K562 (cell line): Measurements from ENCODE around the gene ADAMTS1. TPM values are rescaled to one million over a fixed set of nuclear protein-coding genes. Genes with fewer than 3 reads are reported as not detected.

Experiments used
- ATAC-seq: fragments of 200-7000 bp; cut with Tn5 transposase; 3 replicates; pipeline ENCODE4 v1.9.1; 2020; ENCODE audit warnings: moderate library complexity
- BruUV-seq: library from RNA; stranded (reverse); fragments of 400-500 nt; replicated peaks from 2 replicates; lab custom pipeline; 2021; lab: Mats Ljungman, UMichigan
- CTCF ChIA-PET: fragments of 300-600 bp; formaldehyde crosslinking; extraction: SDS; loops from one replicate; lab custom pipeline; 2021; ENCODE audit warnings: low intra/inter-chr PET ratio; lab: Yijun Ruan, JAX
- POLR2A ChIA-PET: fragments of 300-600, 350-650 bp; sonication (Branson Sonifier 250); formaldehyde crosslinking; extraction: SDS; loops from one replicate; lab custom pipeline; 2021; ENCODE audit warnings: antibody characterized with exemption, inconsistent platforms; lab: Yijun Ruan, JAX
- DNase-seq, 4 experiments: peaks; one replicate each; pipeline versions ENCODE4 v3.0.0 to v3.0.0-alpha.2; 2011 to 2018; ENCODE audit warnings: low spot score in 3 of 4, mixed read lengths in 3 of 4; ENCODE audit errors: extremely low read depth in 1 of 4
- FAIRE-seq: peaks from 2 replicates; lab custom pipeline; 2011; peaks lifted over from hg19 to GRCh38; lab: Jason Lieb, UNC
- H2AFZ ChIP-seq: 2 replicates; pipeline ENCODE4 v1.6.0; 2011; ENCODE audit warnings: low read depth, low read length, control low read depth, inconsistent platforms
- H3K27ac ChIP-seq: fragments of 200-600 bp; 3 replicates; pipeline ENCODE4 v1.8.0; 2011; ENCODE audit warnings: low read depth, mild to moderate bottlenecking, control low read depth, inconsistent platforms, low read length, moderate library complexity, mixed read lengths; ENCODE audit errors: extremely low read depth
- H3K27me3 ChIP-seq, 2 experiments: fragments of 300-600 bp in 1 of 2; 2 replicates in 1 of 2; 3 replicates in 1 of 2; pipeline versions ENCODE4 v1.6.0 to v1.8.0; 2011; ENCODE audit warnings: inconsistent platforms in 2 of 2, low read length in 2 of 2, mild to moderate bottlenecking in 1 of 2, mixed read lengths in 1 of 2, moderate library complexity in 1 of 2; ENCODE audit not compliant: control insufficient read depth in 2 of 2, insufficient read depth in 2 of 2
- H3K36me3 ChIP-seq: fragments of 300-600 bp; 3 replicates; pipeline ENCODE4 v1.8.0; 2011; ENCODE audit warnings: mild to moderate bottlenecking, low read length, inconsistent platforms; ENCODE audit not compliant: control insufficient read depth, insufficient read depth
- H3K4me1 ChIP-seq, 2 experiments: fragments of 200-600 bp in 1 of 2; replicated peaks in 1 of 2; 2 replicates in 1 of 2; 3 replicates in 1 of 2; pipeline versions ENCODE4 v1.5.1 to v1.8.0; 2011; ENCODE audit warnings: inconsistent platforms in 2 of 2, low read length in 2 of 2, mild to moderate bottlenecking in 1 of 2, mixed read lengths in 1 of 2, moderate library complexity in 1 of 2; ENCODE audit not compliant: control insufficient read depth in 2 of 2, insufficient read depth in 2 of 2
- H3K4me2 ChIP-seq: 2 replicates; pipeline ENCODE4 v1.6.1; 2011; ENCODE audit warnings: low read length, control low read depth, inconsistent platforms, mixed read lengths; ENCODE audit not compliant: insufficient read depth
- H3K4me3 ChIP-seq: fragments of 200-600 bp; sonication (generic), shearing (Covaris generic); 2 replicates; pipeline ENCODE4 v1.5.1; 2016; ENCODE audit warnings: control low read depth, inconsistent platforms
- H3K79me2 ChIP-seq: fragments of 200-600 bp; 3 replicates; pipeline ENCODE4 v1.8.0; 2011; ENCODE audit warnings: low read length, inconsistent platforms; ENCODE audit not compliant: control insufficient read depth, insufficient read depth
- H3K9ac ChIP-seq, 2 experiments: 2 replicates each; pipeline versions ENCODE4 v1.6.0 to v1.6.1; 2011; ENCODE audit warnings: low read depth in 2 of 2, low read length in 2 of 2, control low read depth in 1 of 2, inconsistent platforms in 1 of 2, mild to moderate bottlenecking in 1 of 2, mixed read lengths in 1 of 2; ENCODE audit not compliant: insufficient read depth in 1 of 2
- H3K9me1 ChIP-seq: one replicate; pipeline ENCODE4 v1.6.0; 2011; ENCODE audit warnings: inconsistent platforms, mild to moderate bottlenecking, low read length, moderate library complexity; ENCODE audit not compliant: control insufficient read depth, insufficient read depth
- H3K9me3 ChIP-seq: replicated peaks from 2 replicates; pipeline ENCODE4 v1.5.1; 2011; ENCODE audit warnings: low read depth, low read length, inconsistent platforms; ENCODE audit not compliant: control insufficient read depth, insufficient read depth
- H4K20me1 ChIP-seq: replicated peaks from 2 replicates; pipeline ENCODE4 v1.6.1; 2011; ENCODE audit warnings: low read length, inconsistent platforms, mixed read lengths; ENCODE audit not compliant: control insufficient read depth, insufficient read depth
- C11orf30 ChIP-seq: fragments of 450-650 bp; IDR thresholded peaks from 2 replicates; pipeline ENCODE4 v1.6.1; 2016; ENCODE audit warnings: low read depth, mild to moderate bottlenecking
- ELK3 ChIP-seq: fragments of 450-650 bp; formaldehyde crosslinking; IDR thresholded peaks from 2 replicates; pipeline ENCODE4 v1.4.0; 2020; ENCODE audit warnings: mild to moderate bottlenecking
- ID3 ChIP-seq, 2 experiments: fragments of 250-450 bp in 1 of 2; fragments of 450-650 bp in 1 of 2; sonication (Bioruptor Pico) in 1 of 2; IDR thresholded peaks; 2 replicates each; pipeline versions ENCODE4 v1.6.1 to v1.8.0; 2016 to 2021; ENCODE audit warnings: mild to moderate bottlenecking in 2 of 2, moderate library complexity in 2 of 2, missing compliant biosample characterization in 1 of 2, missing genetic modification characterization in 1 of 2
- NFIX ChIP-seq: fragments of 250-450 bp; sonication (Bioruptor Pico); IDR thresholded peaks from 2 replicates; pipeline ENCODE4 v1.4.0; 2020; ENCODE audit warnings: low read depth, mild to moderate bottlenecking, moderate library complexity
- PHF21A ChIP-seq: fragments of 450-650 bp; IDR thresholded peaks from 2 replicates; pipeline ENCODE4 v1.6.1; 2017; ENCODE audit warnings: low read depth, borderline replicate concordance
- RHOXF2B ChIP-seq: fragments of 250-450 bp; sonication (Bioruptor Pico); conservative IDR thresholded peaks from 2 replicates; pipeline ENCODE4 v1.5.1; 2021
- SNRNP70 ChIP-seq: fragments of 200-400 bp; formaldehyde crosslinking; optimal IDR thresholded peaks from 2 replicates; pipeline ENCODE3; 2017; ENCODE audit warnings: low read depth, low read length
- SP2 ChIP-seq: IDR thresholded peaks from 2 replicates; pipeline ENCODE4 v1.6.1; 2011; ENCODE audit warnings: mild to moderate bottlenecking, low read depth, low read length, moderate library complexity; ENCODE audit not compliant: poor library complexity, severe bottlenecking; ENCODE audit errors: extremely low read depth
- ZNF274 ChIP-seq: IDR thresholded peaks from 2 replicates; pipeline ENCODE4 v1.6.1; 2011; ENCODE audit warnings: low read depth, mild to moderate bottlenecking, low read length, moderate library complexity, borderline replicate concordance
- ZNF609 ChIP-seq: sonication (generic); formaldehyde crosslinking; IDR thresholded peaks from 2 replicates; pipeline ENCODE4 v1.8.1; 2023; ENCODE audit warnings: missing genetic modification reagents, mild to moderate bottlenecking, borderline replicate concordance
- WGBS: fragments of 100-300 bp; shearing (Covaris generic); methylation state at CpG from one replicate; pipeline ENCODE4 v1.1.6; 2016; ENCODE audit warnings: low coverage, mixed read lengths; ENCODE audit not compliant: insufficient coverage; ENCODE audit errors: missing lambda C conversion rate; 5-methylcytosine and 5-hydroxymethylcytosine counted together
- in situ Hi-C: fragments of 300-500 bp; cut with MboI; formaldehyde crosslinking; loops from 4 replicates; pipeline ENCODE4 v1.15.0; 2018; ENCODE audit warnings: inconsistent platforms, mixed read lengths
- intact Hi-C: fragments of 100-400 bp; cut with micrococcal nuclease; formaldehyde crosslinking; loops from 2 replicates; pipeline ENCODE4 v1.14.2; 2022
- polyA plus RNA-seq, 8 experiments: library from polyadenylated mRNA; depleted of rRNA in 4 of 8; stranded (reverse) in 5 of 8; unstranded in 3 of 8; fragments of >200 nt; fragmentation: Nextera tagmentation in 2 of 8; fragmentation: Illumina TruSeq in 1 of 8; extraction: Ambion mirVana in 2 of 8; extraction: Trizol in 1 of 8; gene quantifications; 2 replicates each; pipeline versions ENCODE4 v1.2.1 to v1.2.3, GENCODE V29; 2011 to 2014; ENCODE audit warnings: inconsistent platforms in 1 of 8, missing spikeins in 1 of 8
- total RNA-seq, 7 experiments: library from RNA; depleted of rRNA in 6 of 7; stranded (reverse); fragments of >200 nt in 6 of 7; fragmentation: Illumina TruSeq in 2 of 7; extraction: Trizol in 2 of 7; gene quantifications; 2 replicates each; pipeline versions ENCODE4 v1.2.1 to v1.2.3, GENCODE V29; 2011 to 2021; ENCODE audit warnings: low replicate concordance in 1 of 7
- TF ChIP-seq, protein P1 (sequence below): fragments of 250-450 bp; sonication (Bioruptor Pico); IDR thresholded peaks from 2 replicates; pipeline ENCODE4 v1.4.0; 2020; ENCODE audit warnings: mild to moderate bottlenecking

Gene ADAMTS1
- total and polyA plus RNA-seq, 9 of the 15 experiments (the other 6 are each of a cell fraction or from before 2014, with no cell fraction given) = 0.01 to 0.58 TPM; not detected in 7

DNA sequence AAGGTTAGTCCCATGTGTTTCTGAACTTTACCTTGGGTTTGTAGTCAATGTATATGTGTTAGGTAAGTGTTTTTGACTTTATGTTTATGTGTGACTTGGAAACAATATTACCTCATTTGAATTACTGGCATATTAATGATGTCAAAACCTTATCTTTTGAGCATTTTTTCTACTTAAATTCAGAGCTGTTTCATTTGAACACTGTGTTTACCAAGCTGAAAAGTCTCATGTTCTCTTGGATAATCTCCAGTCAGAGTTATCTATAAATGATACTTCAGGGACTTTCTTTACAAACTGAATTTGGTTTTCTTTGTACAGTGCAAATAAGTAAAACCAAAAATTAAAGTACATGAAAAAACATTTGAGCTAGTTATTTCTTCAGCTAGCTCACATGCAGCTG lies 30.0 kb downstream of the ADAMTS1 start (continued):
- TF ChIP-seq, protein P1, sequence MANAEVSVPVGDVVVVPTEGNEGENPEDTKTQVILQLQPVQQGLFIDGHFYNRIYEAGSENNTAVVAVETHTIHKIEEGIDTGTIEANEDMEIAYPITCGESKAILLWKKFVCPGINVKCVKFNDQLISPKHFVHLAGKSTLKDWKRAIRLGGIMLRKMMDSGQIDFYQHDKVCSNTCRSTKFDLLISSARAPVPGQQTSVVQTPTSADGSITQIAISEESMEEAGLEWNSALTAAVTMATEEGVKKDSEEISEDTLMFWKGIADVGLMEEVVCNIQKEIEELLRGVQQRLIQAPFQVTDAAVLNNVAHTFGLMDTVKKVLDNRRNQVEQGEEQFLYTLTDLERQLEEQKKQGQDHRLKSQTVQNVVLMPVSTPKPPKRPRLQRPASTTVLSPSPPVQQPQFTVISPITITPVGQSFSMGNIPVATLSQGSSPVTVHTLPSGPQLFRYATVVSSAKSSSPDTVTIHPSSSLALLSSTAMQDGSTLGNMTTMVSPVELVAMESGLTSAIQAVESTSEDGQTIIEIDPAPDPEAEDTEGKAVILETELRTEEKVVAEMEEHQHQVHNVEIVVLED = no peak

DNA sequence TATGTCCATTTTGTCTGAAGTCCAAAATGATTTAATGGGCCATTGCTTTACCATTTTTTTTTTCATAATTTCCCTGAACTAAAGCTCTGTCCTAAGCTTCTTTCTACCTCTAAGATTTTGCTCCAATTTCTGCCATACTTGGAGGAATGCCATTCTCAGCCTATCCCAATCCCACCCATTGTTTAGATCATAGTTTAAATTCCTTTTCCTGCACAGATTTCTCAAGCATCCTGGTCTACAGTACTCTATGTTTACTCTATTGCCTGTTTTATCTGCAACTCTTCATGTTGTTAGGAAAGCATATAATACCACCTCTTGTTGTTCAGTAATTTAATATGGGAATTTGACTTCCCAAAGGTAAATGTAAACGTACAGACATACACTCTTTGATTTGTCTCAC lies 30.8 kb downstream of the ADAMTS1 start:
- Histone ChIP-seq H3K9ac (no peak overlapping the region), H3K79me2 (no peaks in the 10 kb centered on the region), H3K27me3 (no peaks in the 10 kb centered on the region), H3K36me3 (no peaks in the 10 kb centered on the region), H3K9me3 (no peaks in the 10 kb centered on the region; the same call in 1 of the 2 replicates), H2AFZ (no peak overlapping the region), H3K4me2 (no peak overlapping the region), H3K9me1 (no peaks in the 10 kb centered on the region), H3K4me1 (no peaks in the 10 kb centered on the region), H3K4me3 (no peak overlapping the region), H3K27ac (no peak overlapping the region), H4K20me1 (no peaks in the 10 kb centered on the region)
- ChIA-PET POLR2A (no interaction called here), CTCF (no interaction called here)
- in situ Hi-C loops = no loop called here
- 5% methylated on average over 1 of the region's 1 CpG for WGBS
- FAIRE-seq (no peak), ATAC-seq (no peak), DNase-seq (no peak)
- intact Hi-C loops = no loop called here
- no TSS peak for BruUV-seq
- TF ChIP-seq PHF21A (no peak), ZNF609 (no peak), NFIX (CRISPR knock-in tag) (no peak), SNRNP70 (no peak), RHOXF2B (CRISPR knock-in tag) (no peak), ID3 (CRISPR knock-in tag; IDR thresholded peaks at IDR 0.05) (no peak), ID3 (tag; IDR thresholded peaks at IDR 0.05) (no peak), ELK3 (CRISPR knock-in tag) (no peak), SP2 (no peak), ZNF274 (no peak), C11orf30 (no peak)
